Mucosa of descending colon (tissue), 3 donors: Measurements from ENCODE around the gene GPR62. TPM values are rescaled to one million over a fixed set of nuclear protein-coding genes. Genes with fewer than 3 reads are reported as not detected.

Source experiments
- ATAC-seq: fragments of 200-7000 bp; cut with Tn5 transposase; one replicate; pipeline ENCODE4 v1.9.1; 2020; ENCODE audit warnings: mild to moderate bottlenecking, moderate library complexity
- DNase-seq, 3 donors: peaks; one replicate each; pipeline ENCODE4 v3.0.0-alpha.2; 2020
- H3K36me3 ChIP-seq: fragments of 200-600 bp; one replicate; pipeline ENCODE4 v1.8.0; 2021; ENCODE audit warnings: low read depth, mild to moderate bottlenecking
- H3K4me1 ChIP-seq: fragments of 200-600 bp; one replicate; pipeline ENCODE4 v1.8.0; 2021; ENCODE audit warnings: low read depth, mild to moderate bottlenecking
- H3K4me3 ChIP-seq: fragments of 200-600 bp; one replicate; pipeline ENCODE4 v1.8.0; 2021; ENCODE audit warnings: mild to moderate bottlenecking
- H3K9me3 ChIP-seq: fragments of 200-600 bp; one replicate; pipeline ENCODE4 v1.8.0; 2021; ENCODE audit warnings: mild to moderate bottlenecking
- intact Hi-C, 2 donors: fragments of 100-400 bp; cut with DNase I in 1 of 2; cut with micrococcal nuclease in 1 of 2; formaldehyde crosslinking; loops; one replicate each; pipeline versions ENCODE4 v1.11.0 to v1.11.1; 2022; cut with DNase I, micrococcal nuclease
- total RNA-seq, 3 donors: library from RNA; stranded (reverse); fragmentation: NEBNext Ultra II Directional in 2 of 3; extraction: Animal tissue kit (Norgen Biotek cat#: 25700) in 2 of 3; gene quantifications; one replicate each; pipeline versions ENCODE4 v1.2.1 to v1.2.4, GENCODE V29; 2021 to 2023
- TF ChIP-seq, protein P1 (sequence below): fragments of 200-600 bp; IDR thresholded peaks from one replicate; pipeline ENCODE4 v1.8.0; 2022; ENCODE audit warnings: antibody characterized with exemption, mild to moderate bottlenecking
- donor health status: DM: no; HTN: no; CAD: no; lungs with moderate emphysema.
- donor health status: DM: no; HTN: no; CAD: no.
- donor health status: DM: no; HTN: yes; CAD: no.

GPR62 gene
- total RNA-seq, 3 donors from 2014 or later: 0.22 TPM; not detected in 2

- intact Hi-C loops: no loop called here
- TF ChIP-seq, protein P1, sequence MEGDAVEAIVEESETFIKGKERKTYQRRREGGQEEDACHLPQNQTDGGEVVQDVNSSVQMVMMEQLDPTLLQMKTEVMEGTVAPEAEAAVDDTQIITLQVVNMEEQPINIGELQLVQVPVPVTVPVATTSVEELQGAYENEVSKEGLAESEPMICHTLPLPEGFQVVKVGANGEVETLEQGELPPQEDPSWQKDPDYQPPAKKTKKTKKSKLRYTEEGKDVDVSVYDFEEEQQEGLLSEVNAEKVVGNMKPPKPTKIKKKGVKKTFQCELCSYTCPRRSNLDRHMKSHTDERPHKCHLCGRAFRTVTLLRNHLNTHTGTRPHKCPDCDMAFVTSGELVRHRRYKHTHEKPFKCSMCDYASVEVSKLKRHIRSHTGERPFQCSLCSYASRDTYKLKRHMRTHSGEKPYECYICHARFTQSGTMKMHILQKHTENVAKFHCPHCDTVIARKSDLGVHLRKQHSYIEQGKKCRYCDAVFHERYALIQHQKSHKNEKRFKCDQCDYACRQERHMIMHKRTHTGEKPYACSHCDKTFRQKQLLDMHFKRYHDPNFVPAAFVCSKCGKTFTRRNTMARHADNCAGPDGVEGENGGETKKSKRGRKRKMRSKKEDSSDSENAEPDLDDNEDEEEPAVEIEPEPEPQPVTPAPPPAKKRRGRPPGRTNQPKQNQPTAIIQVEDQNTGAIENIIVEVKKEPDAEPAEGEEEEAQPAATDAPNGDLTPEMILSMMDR: no peak
- Histone ChIP-seq H3K9me3 (no peaks in the 10 kb centered on the region), H3K36me3 (peaks cover 5% of the 10 kb centered on the region), H3K4me1 (peaks cover 22% of the 10 kb centered on the region), H3K4me3 (peak overlapping the region; percentile 72)
- DNase-seq: peak; percentile 69 to 83 (median 80)
- ATAC-seq: peak; percentile 63
Measured at GRCh38 chr3:51942603-51943450, 12.4 kb upstream of the GPR62 start.

GRCh38 chr3:51943451-51944391 is 11.5 kb upstream of the GPR62 start:
- TF ChIP-seq, protein P1: no peak
- Histone ChIP-seq H3K9me3 (no peaks in the 10 kb centered on the region), H3K4me1 (peaks cover 22% of the 10 kb centered on the region), H3K4me3 (no peak overlapping the region), H3K36me3 (peaks cover 5% of the 10 kb centered on the region)
- ATAC-seq: no peak
- intact Hi-C loops: no loop called here
- no peak for DNase-seq

- intact Hi-C loops: no loop called here
- Histone ChIP-seq H3K4me3 (no peak overlapping the region), H3K4me1 (peaks cover 22% of the 10 kb centered on the region), H3K9me3 (no peaks in the 10 kb centered on the region), H3K36me3 (peaks cover 5% of the 10 kb centered on the region)
- DNase-seq (no peak), ATAC-seq (no peak)
- TF ChIP-seq, protein P1: no peak
Measured at GRCh38 chr3:51944451-51945021, 10.6 kb upstream of the GPR62 start.

- Histone ChIP-seq H3K36me3 (peaks cover 5% of the 10 kb centered on the region), H3K4me3 (no peak overlapping the region), H3K4me1 (peaks cover 18% of the 10 kb centered on the region), H3K9me3 (no peaks in the 10 kb centered on the region)
- intact Hi-C loops: no loop called here
- TF ChIP-seq, protein P1: no peak
- DNase-seq (no peak), ATAC-seq (no peak)
Measured at GRCh38 chr3:51945031-51945840, 9.9 kb upstream of the GPR62 start.
